Kidney (tissue), 14 donors: ENCODE data around the gene HDAC1. TPM values are rescaled to one million over a fixed set of nuclear protein-coding genes. Genes with fewer than 3 reads are reported as not detected.
A peak's percentile ranks its signal among the peaks of the same experiment; 100 is the strongest.

Experiments
- DNase-seq, 5 donors: peaks; one replicate each; pipeline ENCODE4 v3.0.0-alpha.2; 2013 to 2020
- FAIRE-seq: peaks from 2 replicates; lab custom pipeline; 2012; peaks lifted over from hg19 to GRCh38; lab: Jason Lieb, UNC
- H3K27ac ChIP-seq, 2 donors: one replicate each; pipeline ENCODE4 v1.7.0; 2013; ENCODE audit warnings: low read depth in 2 of 2, low read length in 2 of 2, inconsistent platforms in 1 of 2
- H3K27me3 ChIP-seq: one replicate; pipeline ENCODE4 v1.7.1; 2013; ENCODE audit warnings: low read length, inconsistent platforms; ENCODE audit not compliant: control insufficient read depth, insufficient read depth
- H3K36me3 ChIP-seq, 3 donors: one replicate each; pipeline versions ENCODE4 v1.7.0 to v1.7.1; 2013; ENCODE audit warnings: low read length in 3 of 3, control low read depth in 1 of 3, inconsistent platforms in 1 of 3; ENCODE audit not compliant: insufficient read depth in 3 of 3, control insufficient read depth in 2 of 3
- H3K4me1 ChIP-seq, 3 donors: one replicate each; pipeline versions ENCODE4 v1.7.0 to v1.7.1; 2013; ENCODE audit warnings: low read length in 3 of 3, inconsistent platforms in 1 of 3, low read depth in 1 of 3; ENCODE audit not compliant: control insufficient read depth in 2 of 3, insufficient read depth in 2 of 3
- H3K4me3 ChIP-seq, 3 donors: one replicate each; pipeline versions ENCODE4 v1.7.0 to v1.8.1; 2013; ENCODE audit warnings: low read length in 3 of 3, control low read depth in 1 of 3, inconsistent platforms in 1 of 3
- H3K9ac ChIP-seq, 3 donors: one replicate each; pipeline versions ENCODE4 v1.7.0 to v1.7.1; 2013; ENCODE audit warnings: low read length in 3 of 3, control low read depth in 1 of 3, inconsistent platforms in 1 of 3
- H3K9me3 ChIP-seq, 3 donors: one replicate each; pipeline versions ENCODE4 v1.7.0 to v1.7.1; 2013; ENCODE audit warnings: low read length in 3 of 3, control low read depth in 1 of 3, inconsistent platforms in 1 of 3; ENCODE audit not compliant: control insufficient read depth in 2 of 3, insufficient read depth in 1 of 3
- CTCF ChIP-seq: IDR thresholded peaks from 3 replicates; pipeline ENCODE4 v1.5.1; 2012; ENCODE audit warnings: mild to moderate bottlenecking, moderate library complexity, borderline replicate concordance; ENCODE audit not compliant: insufficient read depth; ENCODE audit errors: extremely low read depth
- intact Hi-C: fragments of 100-400 bp; cut with DNase I; formaldehyde crosslinking; loops from one replicate; pipeline ENCODE4 v1.11.1; 2022
- polyA plus RNA-seq: library from polyadenylated mRNA; stranded (reverse); fragments of 350-450 nt; fragmentation: Illumina TruSeq; extraction: RNeasy Lipid Tissue Mini Kit (QIAGEN cat#74804); gene quantifications from one replicate; pipeline ENCODE4 v1.2.3, GENCODE V29; 2014; ENCODE audit warnings: low read depth, low replicate concordance; ENCODE audit not compliant: insufficient read depth
- total RNA-seq: library from RNA; stranded (reverse); fragmentation: NEBNext Ultra II Directional; extraction: Animal tissue kit (Norgen Biotek cat#: 25700); gene quantifications from one replicate; pipeline ENCODE4 v1.2.1, GENCODE V29; 2021
- donor health status: control.
- donor health status: control.
- donor health status: control.
- donor health status: control.
- donor health status: control.
- donor health status: DM: yes; HTN: yes; CAD: no.
- donor health status: Normal renal cell carcinoma (clear cell type).

HDAC1 gene
- total and polyA plus RNA-seq, 2 donors from 2014 or later: 68.8 to 89.7 TPM

GRCh38 chr1:32346532-32347157 lies 54.8 kb downstream of the HDAC1 start:
- FAIRE-seq: no peak
- Histone ChIP-seq H3K4me3 (no peak overlapping the region), H3K36me3 (no peaks in the 10 kb centered on the region), H3K4me1 (peaks cover 0 to 18% (median 0%) of the 10 kb centered on the region in 3 donors), H3K27me3 (no peaks in the 10 kb centered on the region), H3K9ac (no peak overlapping the region), H3K9me3 (no peaks in the 10 kb centered on the region), H3K27ac (no peak overlapping the region)
- TF ChIP-seq CTCF: no peak
- intact Hi-C loops: no loop called here
- DNase-seq: no peak

- H3K27me3 ChIP-seq: no peaks in the 10 kb centered on the region
- FAIRE-seq (no peak), DNase-seq (peak in 1 of 5 donors; percentile 84)
- no peak overlapping the region for H3K9ac ChIP-seq
- H3K9me3 ChIP-seq: no peaks in the 10 kb centered on the region
- no peak overlapping the region for H3K27ac ChIP-seq
- no peaks in the 10 kb centered on the region for H3K36me3 ChIP-seq
- H3K4me3 ChIP-seq: no peak overlapping the region
- TF ChIP-seq CTCF: no peak
- intact Hi-C loops: no loop called here
- H3K4me1 ChIP-seq: peaks cover 8 to 34% (median 11%) of the 10 kb centered on the region in 3 donors
Observed at GRCh38 chr1:32349211-32349708, 57.4 kb downstream of the HDAC1 start.

GRCh38 chr1:32350785-32351398 lies 59.0 kb downstream of the HDAC1 start:
- Histone ChIP-seq H3K27ac (peak overlapping the region; percentile 80 to 92), H3K36me3 (no peaks in the 10 kb centered on the region), H3K9me3 (no peaks in the 10 kb centered on the region), H3K9ac (peak overlapping the region in 1 of 3 donors; percentile 26), H3K4me1 (peaks cover 8 to 28% (median 11%) of the 10 kb centered on the region in 3 donors), H3K27me3 (no peaks in the 10 kb centered on the region), H3K4me3 (peak overlapping the region; percentile 66 to 73 (median 67))
- intact Hi-C loops: no loop called here
- DNase-seq (peak in 1 of 5 donors; percentile 94), FAIRE-seq (no peak)
- peak; percentile 55 for TF ChIP-seq CTCF
